CD4-positive, alpha-beta T cell (primary cell): ENCODE results near the gene AP1M2. TPM values are rescaled to one million over a fixed set of nuclear protein-coding genes. Genes with fewer than 3 reads are reported as not detected.

Experiments
- ATAC-seq: fragments of 200-7000 bp; cut with Tn5 transposase; one replicate; pipeline ENCODE4 v1.10.0; 2022; ENCODE audit warnings: mild to moderate bottlenecking; ENCODE audit not compliant: poor library complexity
- CTCF ChIA-PET: fragments of 350-600 bp; sonication (Branson Sonifier 250); formaldehyde crosslinking; loops from one replicate; lab custom pipeline; 2021; ENCODE audit warnings: antibody characterized with exemption, inconsistent platforms; lab: Charles Lee
- POLR2A ChIA-PET: fragments of 350-600 bp; sonication (Branson Sonifier 250); formaldehyde crosslinking; loops from one replicate; lab custom pipeline; 2021; ENCODE audit warnings: antibody characterized with exemption, inconsistent platforms; lab: Charles Lee
- DNase-seq, 14 experiments: peaks; one replicate each; pipeline ENCODE4 v3.0.0-alpha.2; 2013 to 2020; ENCODE audit warnings: mixed read lengths in 2 of 14
- H3K27ac ChIP-seq, 2 donors: one replicate each; pipeline versions ENCODE4 v1.5.1 to v1.7.0; 2013; ENCODE audit warnings: low read length in 2 of 2, low read depth in 1 of 2, mild to moderate bottlenecking in 1 of 2
- H3K27me3 ChIP-seq, 2 experiments: 1 replicate in 1 of 2; 2 replicates in 1 of 2; pipeline versions ENCODE4 v1.6.1 to v1.7.0; 2013; ENCODE audit warnings: low read length in 2 of 2, control low read depth in 1 of 2, mild to moderate bottlenecking in 1 of 2, moderate library complexity in 1 of 2; ENCODE audit not compliant: insufficient read depth in 2 of 2, control insufficient read depth in 1 of 2
- H3K36me3 ChIP-seq: one replicate; pipeline ENCODE4 v1.6.1; 2013; ENCODE audit warnings: low read length, control low read depth; ENCODE audit not compliant: insufficient read depth
- H3K4me1 ChIP-seq: one replicate; pipeline ENCODE4 v1.6.1; 2013; ENCODE audit warnings: low read length, control low read depth; ENCODE audit not compliant: insufficient read depth
- H3K4me3 ChIP-seq: one replicate; pipeline ENCODE4 v1.5.1; 2013; ENCODE audit warnings: mild to moderate bottlenecking, low read length, moderate library complexity
- H3K9me3 ChIP-seq, 2 experiments: 1 replicate in 1 of 2; 2 replicates in 1 of 2; pipeline versions ENCODE4 v1.6.1 to v1.7.0; 2013; ENCODE audit warnings: low read length in 2 of 2, mild to moderate bottlenecking in 2 of 2, control low read depth in 1 of 2, moderate library complexity in 1 of 2; ENCODE audit not compliant: control insufficient read depth in 1 of 2, insufficient read depth in 1 of 2
- H3K27ac Mint-ChIP-seq: one replicate; pipeline ENCODE4 v1.8.0; 2020; ENCODE audit warnings: mixed read lengths
- H3K27me3 Mint-ChIP-seq: one replicate; pipeline ENCODE4 v1.8.0; 2021; ENCODE audit warnings: mixed read lengths
- H3K36me3 Mint-ChIP-seq: one replicate; pipeline ENCODE4 v1.8.0; 2021; ENCODE audit warnings: low read depth, mixed read lengths
- H3K4me1 Mint-ChIP-seq: one replicate; pipeline ENCODE4 v1.8.0; 2021; ENCODE audit warnings: low read depth, mixed read lengths
- H3K4me3 Mint-ChIP-seq: one replicate; pipeline ENCODE4 v1.8.0; 2020; ENCODE audit warnings: mild to moderate bottlenecking, mixed read lengths
- H3K9me3 Mint-ChIP-seq: one replicate; pipeline ENCODE4 v1.8.0; 2020; ENCODE audit warnings: mixed read lengths
- CTCF ChIP-seq: fragments of 200-600 bp; IDR thresholded peaks from one replicate; pipeline ENCODE4 v1.8.0; 2022; ENCODE audit warnings: antibody characterized with exemption, mild to moderate bottlenecking
- intact Hi-C, 2 experiments: fragments of 100-400 bp; cut with DNase I in 1 of 2; cut with micrococcal nuclease in 1 of 2; formaldehyde crosslinking; loops; one replicate each; pipeline versions ENCODE4 v1.15.1 to v1.9.0; 2023 to 2025; cut with DNase I, micrococcal nuclease
- total RNA-seq, 174 experiments: library from RNA in 2 of 174; stranded (reverse) in 2 of 174; gene quantifications; one replicate each; pipeline ENCODE4 v1.2.3 and lab custom pipeline; 2021 to 2026

AP1M2 gene
- total RNA-seq, 2 experiments from 2014 or later, result 0.77 TPM; not detected in 1

- Mint-ChIP-seq H3K9me3 (no peaks in the 10 kb centered on the region), H3K4me1 (peaks cover 35% of the 10 kb centered on the region), H3K36me3 (peaks cover 13% of the 10 kb centered on the region), H3K4me3 (peak overlapping the region; percentile 100), H3K27me3 (no peaks in the 10 kb centered on the region), H3K27ac (peak overlapping the region; percentile 95)
- no peaks in the 10 kb centered on the region for H3K9me3 ChIP-seq
- ChIA-PET CTCF (interaction anchor here (0.6 to 5.4 kb wide), 3 partner anchors 21 to 42 kb away, joined by 3 to 27 read pairs (median 24); no protein-coding TSS in a partner anchor), POLR2A (interaction anchor here (0.7 to 5.0 kb wide), 22 partner anchors 8 to 234 kb away, joined by 3 to 82 read pairs (median 6); partner anchors contain the start of genes CDKN2D, DNM2, ILF3 and KRI1)
- H3K4me1 ChIP-seq, result peaks cover 44% of the 10 kb centered on the region
- no peaks in the 10 kb centered on the region for H3K27me3 ChIP-seq
- peak overlapping the region; percentile 99 to 100 for H3K27ac ChIP-seq
- H3K4me3 ChIP-seq, result peak overlapping the region; percentile 96
- DNase-seq, result peak; percentile 79 to 96 (median 88)
- peak; percentile 79 for ATAC-seq
- intact Hi-C loops, result loop anchor here (1.0 to 5.0 kb wide), 3 partner anchors 21 to 50 kb away; partner anchors contain the start of gene ILF3 (in 1 of the 2)
- TF ChIP-seq CTCF, result no peak
- no peaks in the 10 kb centered on the region for H3K36me3 ChIP-seq
Measured at GRCh38 chr19:10602330-10603083, 15.4 kb upstream of the AP1M2 start.

DNA sequence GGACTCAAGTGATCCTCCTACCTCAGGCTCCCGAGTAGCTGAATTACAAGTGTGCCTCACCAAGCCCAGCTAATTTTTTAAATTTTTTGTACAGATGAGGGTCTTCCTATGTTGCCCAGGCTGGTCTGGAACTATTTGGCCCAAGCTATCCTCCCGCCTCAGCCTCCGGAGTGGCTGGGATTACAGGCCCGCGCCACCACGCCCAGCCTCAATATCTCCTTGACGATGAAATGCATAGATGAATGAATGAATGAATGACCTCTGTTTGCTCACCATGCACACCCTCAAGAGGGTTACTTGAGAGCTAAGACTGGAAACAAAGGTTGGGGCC, 14.9 kb upstream of the AP1M2 start:
- ATAC-seq (no peak), DNase-seq (no peak)
- no peak for TF ChIP-seq CTCF
- peaks cover 31% of the 10 kb centered on the region for H3K4me1 Mint-ChIP-seq
- Histone ChIP-seq H3K4me1 (peaks cover 42% of the 10 kb centered on the region), H3K36me3 (no peaks in the 10 kb centered on the region), H3K4me3 (no peak overlapping the region), H3K9me3 (no peaks in the 10 kb centered on the region), H3K27me3 (no peaks in the 10 kb centered on the region), H3K27ac (no peak overlapping the region)
- H3K9me3 Mint-ChIP-seq, result no peaks in the 10 kb centered on the region
- intact Hi-C loops, result loop anchor here (5.0 kb wide), 2 partner anchors 40 to 50 kb away; partner anchors contain the start of gene ILF3 (in 1 of the 2)
- peaks cover 13% of the 10 kb centered on the region for H3K36me3 Mint-ChIP-seq
- no peaks in the 10 kb centered on the region for H3K27me3 Mint-ChIP-seq
- H3K27ac Mint-ChIP-seq, result peak overlapping the region; percentile 76
- CTCF ChIA-PET, result interaction anchor here (0.6 to 5.4 kb wide), 3 partner anchors 20 to 42 kb away, joined by 3 to 27 read pairs (median 24); no protein-coding TSS in a partner anchor
- H3K4me3 Mint-ChIP-seq, result peak overlapping the region; percentile 84
- POLR2A ChIA-PET, result interaction anchor here (0.8 to 5.0 kb wide), 14 partner anchors 11 to 234 kb away, joined by 3 to 82 read pairs (median 20); partner anchors contain the start of genes CDKN2D, DNM2, ILF3 and KRI1

GRCh38 chr19:10600149-10600548, 13.0 kb upstream of the AP1M2 start:
- Mint-ChIP-seq H3K4me3 (peak overlapping the region; percentile 84), H3K27ac (peak overlapping the region; percentile 50), H3K36me3 (peaks cover 13% of the 10 kb centered on the region), H3K27me3 (no peaks in the 10 kb centered on the region), H3K4me1 (peaks cover 45% of the 10 kb centered on the region), H3K9me3 (no peaks in the 10 kb centered on the region)
- DNase-seq, result no peak
- Histone ChIP-seq H3K4me3 (no peak overlapping the region), H3K36me3 (no peaks in the 10 kb centered on the region), H3K27me3 (no peaks in the 10 kb centered on the region), H3K27ac (no peak overlapping the region), H3K4me1 (peaks cover 45% of the 10 kb centered on the region), H3K9me3 (no peaks in the 10 kb centered on the region)
- POLR2A ChIA-PET, result interaction anchor here (5.0 kb wide), 1 partner anchor 44 kb away, joined by 82 read pairs; no protein-coding TSS in a partner anchor
- no peak for ATAC-seq
- intact Hi-C loops, result loop anchor here (5.0 kb wide), 2 partner anchors 42 to 52 kb away; partner anchors contain the start of gene ILF3 (in 1 of the 2)
- no peak for TF ChIP-seq CTCF
- CTCF ChIA-PET, result no interaction called here
